Fibroblast of gingiva (primary cell): ENCODE data around the gene FRMD4A.
A peak's percentile ranks its signal among the peaks of the same experiment; 100 is the strongest.

ENCODE experiments used
- DNase-seq: peaks from one replicate; pipeline ENCODE4 v3.0.0-alpha.2; 2011; ENCODE audit warnings: low read depth

FRMD4A gene

DNA sequence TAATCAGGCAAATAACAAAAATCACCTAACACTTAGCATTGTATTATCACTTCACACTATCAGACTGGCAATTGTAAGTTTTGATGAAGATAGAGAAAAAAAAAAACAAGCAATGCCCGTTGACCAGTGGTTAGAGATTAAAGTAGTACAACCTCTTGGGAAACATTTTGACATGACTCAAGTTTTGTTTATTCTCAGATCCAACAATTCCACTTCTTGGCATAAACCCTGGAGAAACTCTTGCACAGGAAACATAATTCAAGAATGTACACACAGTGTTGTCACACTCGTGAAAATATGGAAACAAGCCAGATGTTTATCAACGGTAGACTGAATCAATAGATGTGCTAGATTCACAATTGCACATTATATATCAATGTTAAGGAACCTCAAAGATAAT, 37.2 kb downstream of the FRMD4A start:
- no peak for DNase-seq

DNA sequence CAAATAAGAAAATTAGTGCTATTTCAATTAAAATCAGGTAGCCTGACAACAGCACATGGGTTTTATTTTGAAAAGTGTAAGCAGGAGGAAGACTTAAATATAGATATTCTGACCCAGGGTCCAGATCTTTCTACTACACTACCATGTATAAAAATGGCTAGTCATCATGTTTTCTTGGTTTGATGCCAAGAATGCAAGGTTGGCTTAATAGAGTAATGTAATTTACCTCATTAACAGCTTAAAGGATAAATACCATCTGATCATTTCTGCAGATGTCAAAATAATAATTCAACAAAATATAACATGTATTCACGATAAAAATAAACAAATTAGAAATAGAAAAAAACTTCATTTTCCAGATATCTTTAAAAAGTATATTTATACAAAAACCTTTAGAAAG, 39.4 kb downstream of the FRMD4A start:
- no peak for DNase-seq

DNA sequence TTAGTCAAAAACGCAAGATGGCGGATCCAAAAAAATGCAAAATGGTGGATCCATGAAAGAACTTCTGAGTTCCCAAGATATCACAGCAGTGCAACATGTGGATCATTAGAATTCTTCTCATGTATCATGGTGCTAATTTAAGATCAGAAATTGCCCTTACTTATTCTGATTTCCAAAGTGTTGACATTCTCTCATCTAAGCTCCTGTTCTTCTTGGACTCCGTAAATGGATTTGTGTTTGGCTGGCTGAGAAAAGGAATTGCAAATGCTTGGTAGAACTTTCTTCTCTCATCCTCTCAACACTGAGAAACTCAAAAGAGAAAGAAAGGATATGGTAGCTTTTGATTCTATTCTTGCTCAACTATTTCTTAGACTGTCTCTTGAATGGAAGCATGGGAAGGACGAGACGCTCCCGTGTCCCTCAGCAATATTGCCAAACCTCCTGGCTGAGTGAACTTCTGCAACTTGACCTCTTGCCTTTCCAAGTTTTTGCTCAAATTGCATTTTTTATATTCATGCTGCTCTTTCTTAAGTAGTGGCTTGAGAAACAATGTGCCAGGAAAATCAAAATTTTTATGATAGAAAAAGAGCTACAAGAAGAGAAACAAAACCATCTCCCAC, 44.7 kb downstream of the FRMD4A start:
- DNase-seq = peak; percentile 26

DNA sequence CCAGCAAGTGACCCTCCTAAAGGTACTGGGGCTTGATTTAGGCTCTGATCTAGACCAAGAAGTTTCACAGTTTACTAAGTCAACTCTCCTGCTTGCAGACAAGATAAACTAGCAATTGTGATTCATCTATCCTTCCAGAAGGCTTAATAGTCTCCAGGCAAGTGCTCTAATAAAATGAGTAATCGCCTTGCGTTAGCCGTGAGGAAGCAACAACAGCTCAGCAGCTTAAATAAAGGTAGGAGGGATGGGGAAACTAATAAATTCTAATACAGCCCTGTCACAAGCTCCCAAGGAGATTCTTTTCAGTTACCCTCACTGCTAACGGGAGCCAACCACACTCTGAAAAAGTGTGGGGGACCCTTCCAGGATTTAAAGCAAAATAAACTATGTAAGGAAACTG, 48.4 kb downstream of the FRMD4A start:
- no peak for DNase-seq

DNA sequence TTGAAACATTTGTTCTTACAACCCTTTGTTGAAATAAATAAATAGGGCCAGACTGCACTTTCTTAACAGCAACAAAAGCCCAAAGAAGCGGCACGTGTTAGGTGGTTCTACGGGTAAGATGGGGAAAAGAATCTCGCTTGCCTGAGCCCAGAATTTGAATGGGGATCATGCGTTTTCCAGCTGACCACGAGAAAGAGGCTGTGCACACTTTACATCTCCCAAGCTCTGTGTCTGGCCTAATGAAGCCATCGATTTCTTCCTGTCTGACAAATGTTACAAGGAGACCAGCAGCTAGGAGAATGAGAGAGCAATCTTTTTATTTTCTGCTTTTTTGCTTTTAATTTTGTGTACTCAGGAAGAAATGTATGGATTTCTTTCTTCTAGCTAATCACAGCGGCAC, 52.2 kb downstream of the FRMD4A start:
- DNase-seq = no peak

DNA sequence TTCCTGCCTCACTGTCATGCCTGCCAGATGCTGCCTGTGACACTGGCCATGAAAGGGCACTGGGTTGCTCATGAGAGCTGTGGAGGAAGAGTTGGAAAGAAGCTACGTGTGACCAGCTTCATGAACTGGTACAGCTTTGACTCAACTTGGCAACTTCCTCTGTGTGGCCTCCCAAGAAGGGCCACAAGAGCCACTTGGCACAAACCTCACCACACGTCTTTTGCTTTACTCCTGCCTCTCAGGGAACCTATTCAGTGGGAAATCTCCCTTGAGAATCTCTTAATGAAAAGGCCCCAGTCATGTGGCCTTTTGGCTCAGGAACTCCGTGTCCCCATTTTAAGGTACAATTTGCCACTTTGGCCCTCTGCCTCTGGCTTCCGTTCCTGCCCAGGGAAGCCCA, 54.5 kb downstream of the FRMD4A start:
- no peak for DNase-seq

DNA sequence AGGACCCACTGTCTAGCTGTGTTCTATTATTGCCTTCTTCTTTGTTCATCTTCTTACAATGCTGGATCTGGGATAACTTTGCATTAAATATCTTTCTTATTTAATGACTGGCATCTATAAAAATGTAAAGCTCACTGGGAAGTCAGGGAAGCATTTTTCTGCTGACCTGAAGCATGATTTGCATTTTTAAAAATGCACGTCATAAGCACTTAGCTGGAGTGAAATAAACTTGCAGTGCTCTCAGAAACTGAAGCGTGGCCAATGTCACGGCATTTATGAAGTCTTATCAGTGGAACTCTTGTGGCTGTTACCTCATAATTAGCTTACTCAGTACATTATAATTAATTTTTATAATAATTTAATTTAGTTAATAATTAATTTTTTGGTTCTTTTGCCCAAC, 59.1 kb downstream of the FRMD4A start:
- DNase-seq = no peak

DNA sequence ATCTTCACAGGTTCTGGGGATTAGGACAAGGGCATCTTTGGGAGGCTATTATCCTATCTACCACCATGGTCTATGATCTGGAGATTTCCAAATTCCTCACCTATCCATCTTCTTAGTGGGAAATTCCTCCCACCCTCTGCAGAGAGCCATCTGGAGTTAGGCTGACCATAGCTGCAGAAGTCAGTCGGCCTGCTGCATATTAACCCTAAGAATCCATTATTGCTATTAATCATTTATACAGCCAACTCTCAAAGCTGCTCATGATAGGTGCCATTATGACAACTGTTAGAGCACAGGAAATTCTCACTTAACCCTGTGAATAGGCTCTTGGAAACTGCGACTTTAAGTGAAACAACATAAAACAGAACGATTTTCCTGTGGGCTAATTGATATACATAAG, 60.4 kb downstream of the FRMD4A start:
- DNase-seq = no peak

DNA sequence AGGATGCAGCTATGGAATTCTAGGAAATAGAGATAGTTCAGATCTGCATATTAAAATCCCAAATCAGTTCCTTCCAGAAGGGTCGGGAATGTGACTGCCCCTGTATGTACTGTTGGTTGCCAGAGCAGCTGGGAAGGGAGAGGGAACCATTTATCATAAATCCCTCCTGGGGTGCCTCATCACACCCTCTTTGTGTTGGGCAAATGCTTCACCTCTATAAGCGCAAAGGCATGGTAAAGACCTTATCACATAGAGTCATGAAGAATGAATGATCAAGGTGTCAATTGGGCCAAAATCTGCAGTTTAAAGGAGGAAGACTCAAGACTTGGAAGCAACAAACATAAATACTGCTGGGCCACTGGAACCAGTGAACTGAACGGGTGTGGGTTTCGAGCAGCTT, 65.0 kb downstream of the FRMD4A start:
- DNase-seq = no peak

DNA sequence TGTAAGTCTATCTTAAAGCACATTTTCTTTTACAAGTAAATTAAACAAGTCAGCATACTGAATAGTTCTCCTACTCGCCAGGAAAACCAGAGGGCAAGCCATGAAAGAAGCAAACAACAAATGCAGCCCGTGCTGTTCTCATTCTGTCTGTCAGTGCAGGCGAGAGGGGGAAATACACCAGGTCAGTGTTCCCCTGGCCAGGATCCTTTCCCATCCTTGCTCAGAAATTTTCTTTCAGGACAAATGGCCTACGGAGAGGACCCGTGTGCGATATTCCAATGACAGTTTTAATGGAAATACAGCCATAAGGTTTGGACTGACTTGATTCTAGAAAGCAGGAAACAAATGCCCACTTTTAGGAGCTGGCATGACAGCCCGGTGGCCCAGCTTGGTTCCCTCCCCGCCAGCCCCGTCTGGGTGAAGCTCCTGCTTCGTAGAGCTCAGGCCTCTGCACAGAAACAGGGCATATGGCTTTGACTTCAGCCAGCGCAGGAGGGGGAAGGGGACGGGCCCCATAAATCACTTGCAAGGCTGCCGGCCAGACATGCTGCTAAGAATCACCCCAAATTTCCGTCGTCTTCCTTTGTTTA, 67.8 kb downstream of the FRMD4A start:
- no peak for DNase-seq

DNA sequence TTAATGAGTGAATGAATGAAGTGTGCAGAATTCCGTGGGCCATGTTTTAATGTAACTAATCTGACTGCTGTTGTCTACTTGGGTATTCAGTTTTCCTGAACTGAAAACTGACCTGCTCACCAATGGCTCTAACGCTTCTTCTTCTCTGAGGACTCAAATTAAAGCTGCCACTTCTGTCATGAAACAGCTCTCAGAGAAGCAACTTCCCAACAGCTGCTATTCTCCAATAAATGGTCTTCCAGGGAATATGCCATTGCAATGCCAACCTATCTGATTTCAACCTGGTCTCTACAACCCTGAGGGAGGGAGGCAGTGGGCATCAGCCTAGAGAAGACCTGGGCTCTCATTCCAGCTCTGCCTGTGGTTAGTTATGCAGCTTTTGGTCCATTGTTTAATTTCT, 69.4 kb downstream of the FRMD4A start:
- no peak for DNase-seq

DNA sequence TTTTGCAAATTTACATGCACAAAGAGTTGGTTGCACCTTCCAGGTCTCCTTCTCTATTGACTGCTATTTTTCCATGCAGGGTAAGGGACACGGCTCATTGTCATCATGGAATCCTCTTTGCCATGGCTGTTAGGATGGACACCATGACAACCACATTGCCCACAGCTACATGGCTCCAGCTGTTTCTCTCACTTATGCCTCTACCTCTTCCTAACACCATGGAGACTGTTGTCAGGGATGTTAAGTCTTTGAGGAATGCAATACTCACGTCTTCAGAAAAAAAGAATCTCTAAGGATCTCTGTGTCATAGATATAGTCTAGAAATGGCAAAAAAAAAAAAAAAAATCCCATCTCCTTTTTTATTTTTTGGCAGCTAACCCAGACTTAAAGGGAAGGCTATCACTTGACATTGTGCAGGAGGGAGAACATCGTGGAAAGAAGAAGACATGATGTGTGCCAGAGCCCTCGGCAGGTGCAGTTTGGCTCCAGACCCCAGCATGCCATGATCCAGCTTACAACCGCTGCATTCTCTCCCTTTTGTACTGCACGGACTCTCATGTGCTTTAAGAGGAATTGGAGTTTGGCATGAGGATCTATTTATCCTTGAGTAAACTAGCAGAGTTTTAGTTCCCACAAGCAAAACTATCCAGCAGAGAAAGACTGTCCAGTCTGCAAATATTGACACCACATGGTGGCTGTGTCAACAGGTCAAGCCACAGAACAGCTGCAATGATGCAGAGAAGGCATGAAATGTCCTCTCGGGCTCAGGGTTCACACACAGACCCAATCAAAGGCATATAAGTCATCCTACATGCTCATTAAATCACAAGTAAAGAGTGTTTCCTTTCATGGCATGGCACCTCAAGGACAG, 70.8 kb downstream of the FRMD4A start:
- DNase-seq = peak; percentile 92

DNA sequence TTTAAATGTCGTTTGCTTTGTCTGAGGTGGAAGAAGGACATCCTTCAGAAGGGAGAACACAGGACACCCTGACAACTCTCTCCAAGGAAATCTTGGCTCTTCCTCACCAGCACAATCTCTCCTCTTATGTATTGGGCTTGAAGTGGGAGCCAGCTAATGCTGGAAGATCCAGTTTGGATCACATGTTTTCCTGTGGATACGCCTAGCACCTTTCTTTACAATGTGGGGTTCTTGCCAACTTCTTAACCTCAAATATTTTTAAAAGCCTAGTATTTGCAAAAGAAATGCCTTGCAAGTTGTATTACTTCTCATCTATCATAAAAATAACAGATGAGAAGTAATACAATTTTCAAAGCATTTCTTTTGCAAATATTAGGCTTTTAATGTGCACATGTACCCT, 76.4 kb downstream of the FRMD4A start:
- no peak for DNase-seq

DNA sequence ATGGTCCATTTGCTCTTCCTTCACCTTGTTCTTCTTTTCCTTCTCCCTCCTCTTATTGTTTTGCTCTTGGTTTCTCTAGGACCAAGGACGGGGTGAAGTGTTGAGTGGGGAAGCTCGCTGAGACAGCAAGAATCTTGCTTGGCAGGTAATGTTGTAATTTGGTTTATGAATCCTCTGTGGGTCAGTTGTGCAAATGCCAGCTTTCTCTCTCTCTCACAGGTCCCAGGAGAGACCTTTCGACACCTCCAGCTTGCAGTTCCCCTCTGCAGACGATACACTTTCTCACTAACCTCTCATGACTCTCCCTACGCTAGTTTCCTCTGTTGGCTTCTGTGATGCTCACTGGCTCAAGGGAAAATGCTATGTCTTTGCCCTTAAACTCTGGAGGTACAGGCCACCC, 77.0 kb downstream of the FRMD4A start:
- DNase-seq = no peak

DNA sequence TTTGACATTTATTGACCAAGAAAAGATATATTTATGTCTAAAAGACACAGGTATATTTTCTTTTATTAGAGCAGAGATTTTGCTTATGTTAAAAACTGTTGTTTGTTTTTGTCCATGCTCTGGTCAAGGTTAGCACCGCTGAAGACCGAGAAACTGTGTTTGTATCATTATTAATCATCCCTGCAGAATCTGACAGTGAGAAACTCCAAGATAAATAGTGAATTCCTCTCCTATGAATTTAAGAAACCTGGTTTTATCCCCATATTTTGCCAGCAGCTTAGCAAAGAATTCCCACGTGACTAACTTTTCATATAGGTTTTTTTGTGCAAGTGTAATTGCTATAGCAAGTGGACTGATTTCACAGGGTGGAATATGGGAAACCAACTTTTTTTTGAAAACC, 77.6 kb downstream of the FRMD4A start:
- DNase-seq = no peak

DNA sequence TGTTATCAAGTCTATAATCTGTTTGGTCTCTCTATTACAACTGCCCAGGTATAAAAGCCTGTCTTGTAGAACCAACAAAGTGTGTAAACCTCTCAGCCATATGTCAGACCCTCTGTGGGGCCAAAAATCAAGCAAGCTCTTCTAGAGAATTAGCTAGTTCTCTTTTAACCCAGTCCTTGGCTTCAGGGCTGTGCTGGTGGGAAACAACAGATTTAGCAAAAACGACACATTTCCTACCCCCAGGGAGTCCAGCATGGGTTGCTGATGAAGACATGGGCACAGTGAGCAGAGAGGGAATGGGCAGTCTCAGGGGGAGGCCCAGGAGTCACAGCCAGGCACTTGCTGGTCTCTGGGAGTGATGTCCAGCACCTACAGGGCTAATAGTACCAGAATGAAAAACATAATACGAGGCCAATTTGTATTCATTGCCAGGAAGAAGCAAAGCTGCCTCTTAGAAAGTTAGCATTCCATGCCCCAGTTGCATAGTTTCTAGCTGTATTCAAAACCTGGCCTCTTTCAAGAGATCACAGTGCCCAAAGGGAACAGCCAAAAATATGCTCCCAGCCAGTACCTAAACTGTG, 80.1 kb downstream of the FRMD4A start:
- no peak for DNase-seq

DNA sequence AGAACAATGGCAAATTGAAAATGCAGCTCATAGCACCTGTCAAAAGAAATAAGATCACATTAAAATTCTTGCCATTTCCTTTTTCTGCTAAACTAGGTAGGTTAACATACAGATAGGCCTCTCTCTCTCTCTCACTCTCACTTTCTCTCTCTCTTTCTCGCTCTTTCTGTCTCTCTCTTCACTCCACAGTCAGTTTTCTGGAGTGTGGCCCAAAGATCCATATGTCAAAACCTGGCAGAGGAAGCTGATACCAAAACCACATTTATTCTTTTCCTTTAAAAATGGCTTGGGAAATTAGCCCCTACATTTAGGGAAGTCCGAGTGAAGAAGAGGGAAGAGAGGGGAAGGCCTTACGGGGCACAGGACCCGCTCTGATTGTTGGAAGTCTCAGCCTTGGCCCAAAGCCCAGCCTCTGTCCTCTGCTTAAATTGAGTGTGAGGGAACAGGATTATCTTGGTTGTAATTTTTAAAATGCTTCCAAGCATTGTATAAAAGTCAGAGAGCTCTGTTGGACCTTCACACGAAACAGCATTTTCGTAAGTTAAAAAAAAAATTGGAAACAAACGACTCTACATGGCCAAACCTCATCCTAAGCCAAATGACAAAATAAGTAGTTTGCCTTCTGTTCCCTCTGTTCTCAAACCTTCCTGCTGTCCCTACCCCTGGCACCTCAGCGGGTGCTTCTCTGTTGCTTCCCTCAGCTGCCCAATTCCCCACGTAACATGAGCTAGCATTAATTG, 83.2 kb downstream of the FRMD4A start:
- DNase-seq = no peak

DNA sequence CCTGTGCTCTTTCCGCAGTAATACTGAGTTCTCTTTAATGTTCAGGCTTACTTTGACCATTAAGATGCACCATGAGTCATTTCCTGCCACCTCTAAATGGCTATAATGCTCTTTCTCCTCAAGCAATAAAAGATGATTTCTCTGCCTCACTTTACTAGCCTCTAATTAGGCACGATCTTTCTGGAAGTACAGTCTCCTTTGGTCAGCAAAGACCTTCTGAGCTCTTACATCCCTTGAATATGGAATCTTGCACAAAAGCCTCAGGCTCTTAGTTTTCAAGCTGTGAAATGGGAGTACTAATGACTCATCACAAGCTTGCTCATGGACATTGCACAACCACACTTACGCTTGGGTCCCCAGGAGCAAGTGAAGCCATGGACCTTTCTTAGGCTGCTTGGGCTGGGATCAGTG, 85.9 kb downstream of the FRMD4A start:
- no peak for DNase-seq

DNA sequence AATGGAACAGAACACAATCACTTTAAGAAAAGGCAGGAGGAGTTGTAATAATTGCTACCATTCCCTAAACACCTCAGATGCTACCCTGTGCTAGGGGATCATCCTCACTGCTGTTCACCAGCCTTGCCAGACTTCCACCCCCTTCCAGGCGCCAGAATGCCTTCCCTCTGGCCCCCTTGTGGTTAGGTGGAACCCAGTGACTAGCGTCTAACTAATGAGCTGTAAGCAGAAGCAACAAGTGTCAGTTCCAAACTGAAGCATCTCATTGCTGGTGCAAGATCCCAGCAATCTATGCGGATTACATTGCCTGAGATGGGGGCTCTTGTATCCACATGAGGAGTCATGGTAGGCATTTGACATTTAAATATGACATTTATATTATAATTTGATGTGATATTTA, 86.6 kb downstream of the FRMD4A start:
- no peak for DNase-seq

DNA sequence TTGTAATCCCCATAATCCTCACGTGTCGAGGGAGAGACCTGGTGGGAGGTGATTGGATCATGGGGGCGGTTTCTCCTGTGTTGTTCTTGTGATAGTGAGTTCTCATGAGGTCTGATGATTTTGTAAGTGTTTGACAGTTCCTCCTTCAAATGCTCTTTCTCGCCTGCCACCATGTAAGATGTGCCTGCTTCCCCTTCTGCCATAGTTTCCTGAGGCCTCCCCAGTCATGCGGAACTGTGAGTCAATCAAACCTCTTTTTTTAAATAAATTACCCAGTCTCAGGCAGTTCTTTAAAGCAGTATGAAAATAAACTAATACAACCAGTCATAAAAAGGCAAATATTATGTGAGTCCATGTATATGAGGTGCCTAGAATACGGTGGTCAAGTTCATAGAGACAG, 87.5 kb downstream of the FRMD4A start:
- DNase-seq = no peak

DNA sequence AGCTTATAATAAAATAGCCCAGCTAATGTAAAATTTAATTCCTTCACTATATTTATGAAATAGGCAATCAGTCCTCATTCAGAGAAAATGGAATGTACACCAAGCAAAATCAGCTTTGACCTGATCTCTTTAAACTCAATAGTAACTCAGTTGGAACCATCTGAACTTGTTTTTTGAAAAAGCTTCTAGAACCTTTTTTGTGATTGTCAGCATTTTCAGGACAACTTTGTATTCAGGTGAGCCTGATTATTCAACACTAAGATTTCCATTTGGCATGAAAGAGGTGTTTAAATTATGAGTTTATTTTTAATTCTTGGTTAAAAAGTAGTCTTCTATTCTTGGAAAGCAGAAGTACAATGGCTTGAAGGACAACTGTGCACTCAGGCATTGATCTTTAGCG, 89.5 kb downstream of the FRMD4A start:
- no peak for DNase-seq
